ENCODE data around the gene RAB11FIP3.

- TF ChIP-seq, protein P1, sequence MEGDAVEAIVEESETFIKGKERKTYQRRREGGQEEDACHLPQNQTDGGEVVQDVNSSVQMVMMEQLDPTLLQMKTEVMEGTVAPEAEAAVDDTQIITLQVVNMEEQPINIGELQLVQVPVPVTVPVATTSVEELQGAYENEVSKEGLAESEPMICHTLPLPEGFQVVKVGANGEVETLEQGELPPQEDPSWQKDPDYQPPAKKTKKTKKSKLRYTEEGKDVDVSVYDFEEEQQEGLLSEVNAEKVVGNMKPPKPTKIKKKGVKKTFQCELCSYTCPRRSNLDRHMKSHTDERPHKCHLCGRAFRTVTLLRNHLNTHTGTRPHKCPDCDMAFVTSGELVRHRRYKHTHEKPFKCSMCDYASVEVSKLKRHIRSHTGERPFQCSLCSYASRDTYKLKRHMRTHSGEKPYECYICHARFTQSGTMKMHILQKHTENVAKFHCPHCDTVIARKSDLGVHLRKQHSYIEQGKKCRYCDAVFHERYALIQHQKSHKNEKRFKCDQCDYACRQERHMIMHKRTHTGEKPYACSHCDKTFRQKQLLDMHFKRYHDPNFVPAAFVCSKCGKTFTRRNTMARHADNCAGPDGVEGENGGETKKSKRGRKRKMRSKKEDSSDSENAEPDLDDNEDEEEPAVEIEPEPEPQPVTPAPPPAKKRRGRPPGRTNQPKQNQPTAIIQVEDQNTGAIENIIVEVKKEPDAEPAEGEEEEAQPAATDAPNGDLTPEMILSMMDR (IDR thresholded peaks at IDR 0.05; ENCODE audit: low read length): no peak
- no peak for TF ChIP-seq EZH2phosphoT487 (IDR thresholded peaks at IDR 0.05; ENCODE audit: low read length)
Measured at GRCh38 chr16:529012-529575, 103.6 kb downstream of the RAB11FIP3 start.
